Measurements from ENCODE around the gene OASL.

The OASL gene

GRCh38 chr12:120994589-120995337 lies 44.3 kb downstream of the OASL start:
- TF ChIP-seq CTCF (conservative IDR thresholded peaks at IDR 0.05) (no peak), ZFX (IDR thresholded peaks at IDR 0.05) (no peak)
- H3K27ac ChIP-seq: no peak overlapping the region

- TF ChIP-seq CTCF (conservative IDR thresholded peaks at IDR 0.05) (no peak), ZFX (IDR thresholded peaks at IDR 0.05) (no peak)
These were observed 45.0 kb downstream of the OASL start for GRCh38 chr12:120994059-120994458.

GRCh38 chr12:120993496-120993895 lies 45.5 kb downstream of the OASL start:
- H3K27ac ChIP-seq: no peak overlapping the region
- TF ChIP-seq CTCF (conservative IDR thresholded peaks at IDR 0.05) (no peak), ZFX (IDR thresholded peaks at IDR 0.05) (no peak)

More at GRCh38 chr12:120994059-120994458, 45.0 kb downstream of the OASL start:
- H3K27ac ChIP-seq: no peak overlapping the region

GRCh38 chr12:120992989-120993388 lies 46.1 kb downstream of the OASL start:
- TF ChIP-seq ZFX (IDR thresholded peaks at IDR 0.05) (no peak), CTCF (conservative IDR thresholded peaks at IDR 0.05) (no peak)

GRCh38 chr12:120991965-120992364 lies 47.1 kb downstream of the OASL start:
- no peak overlapping the region for H3K27ac ChIP-seq

More at GRCh38 chr12:120992989-120993388, 46.1 kb downstream of the OASL start:
- no peak overlapping the region for H3K27ac ChIP-seq

GRCh38 chr12:120990487-120991055 lies 48.5 kb downstream of the OASL start:
- no peak for TF ChIP-seq CTCF (conservative IDR thresholded peaks at IDR 0.05)
- no peak for TF ChIP-seq ZFX (IDR thresholded peaks at IDR 0.05)
- no peak overlapping the region for H3K27ac ChIP-seq

More at GRCh38 chr12:120991965-120992364, 47.1 kb downstream of the OASL start:
- no peak for TF ChIP-seq CTCF (conservative IDR thresholded peaks at IDR 0.05)
- no peak for TF ChIP-seq ZFX (IDR thresholded peaks at IDR 0.05)

GRCh38 chr12:120989687-120990086 lies 49.4 kb downstream of the OASL start:
- no peak overlapping the region for H3K27ac ChIP-seq
- TF ChIP-seq CTCF (conservative IDR thresholded peaks at IDR 0.05) (no peak), ZFX (IDR thresholded peaks at IDR 0.05) (no peak)

All from C4-2B (cell line).